ENCODE measurements around the gene HERPUD2.

Gene HERPUD2, protein sequence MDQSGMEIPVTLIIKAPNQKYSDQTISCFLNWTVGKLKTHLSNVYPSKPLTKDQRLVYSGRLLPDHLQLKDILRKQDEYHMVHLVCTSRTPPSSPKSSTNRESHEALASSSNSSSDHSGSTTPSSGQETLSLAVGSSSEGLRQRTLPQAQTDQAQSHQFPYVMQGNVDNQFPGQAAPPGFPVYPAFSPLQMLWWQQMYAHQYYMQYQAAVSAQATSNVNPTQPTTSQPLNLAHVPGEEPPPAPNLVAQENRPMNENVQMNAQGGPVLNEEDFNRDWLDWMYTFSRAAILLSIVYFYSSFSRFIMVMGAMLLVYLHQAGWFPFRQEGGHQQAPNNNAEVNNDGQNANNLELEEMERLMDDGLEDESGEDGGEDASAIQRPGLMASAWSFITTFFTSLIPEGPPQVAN

DNA sequence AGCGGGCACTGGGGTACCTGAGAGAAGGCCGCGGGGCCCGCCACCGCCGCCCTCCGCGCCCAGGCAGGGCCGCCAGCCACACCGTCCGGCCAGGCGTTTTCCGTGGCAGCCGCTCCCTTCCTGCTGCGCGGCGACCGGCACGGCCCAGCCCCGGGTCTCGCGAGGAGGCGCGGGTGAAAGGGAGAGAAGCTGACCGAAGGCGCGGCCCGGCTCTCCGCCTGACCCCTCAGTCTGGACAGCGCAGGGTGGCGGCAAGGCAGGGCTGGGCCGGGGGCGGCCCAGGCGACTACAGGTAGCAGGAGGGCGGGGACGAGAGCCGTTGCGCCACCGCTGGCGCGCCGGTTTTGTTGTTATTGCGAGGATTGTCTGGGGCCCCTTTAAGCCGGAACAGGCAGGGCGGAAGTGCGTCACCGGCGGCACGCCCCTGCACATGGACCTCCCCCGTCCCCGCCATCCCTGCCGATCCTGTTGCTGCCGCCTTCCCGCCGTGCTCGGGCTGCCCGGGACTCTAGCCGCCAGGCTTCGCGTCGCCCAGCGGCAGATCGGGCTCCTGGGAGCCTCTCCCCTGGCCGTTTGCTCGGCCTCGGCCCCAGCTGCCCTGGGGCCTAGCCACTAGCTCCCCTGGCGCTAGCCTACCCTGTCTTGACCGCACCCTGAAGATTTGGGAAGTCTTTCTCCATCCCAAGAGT, at the start of gene HERPUD2:
Gene HERPUD2, minus strand, starts transcription at position 352 of the 689 bp plus-strand sequence. CDS start 805 bp downstream, outside the sequence.
- DNase-seq: peak; percentile 95

DNA sequence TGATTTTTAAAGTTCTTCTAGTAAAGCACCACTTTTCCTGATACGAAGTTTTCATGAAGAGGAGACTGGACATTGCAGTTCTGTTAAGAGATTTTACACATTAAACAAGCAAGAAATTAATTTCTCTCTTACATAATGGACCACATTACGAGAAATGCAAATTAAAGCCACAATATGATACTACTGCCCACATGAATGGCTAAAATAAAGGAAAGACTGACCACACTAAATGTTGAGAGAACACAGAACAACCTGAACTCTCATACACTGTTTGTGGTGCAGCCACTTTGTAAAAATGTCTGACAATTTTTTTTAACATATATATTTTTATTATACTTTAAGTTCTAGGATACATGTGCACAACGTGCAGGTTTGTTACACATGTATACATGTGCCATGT, 44.0 kb upstream of the HERPUD2 start:
- DNase-seq: no peak

DNA sequence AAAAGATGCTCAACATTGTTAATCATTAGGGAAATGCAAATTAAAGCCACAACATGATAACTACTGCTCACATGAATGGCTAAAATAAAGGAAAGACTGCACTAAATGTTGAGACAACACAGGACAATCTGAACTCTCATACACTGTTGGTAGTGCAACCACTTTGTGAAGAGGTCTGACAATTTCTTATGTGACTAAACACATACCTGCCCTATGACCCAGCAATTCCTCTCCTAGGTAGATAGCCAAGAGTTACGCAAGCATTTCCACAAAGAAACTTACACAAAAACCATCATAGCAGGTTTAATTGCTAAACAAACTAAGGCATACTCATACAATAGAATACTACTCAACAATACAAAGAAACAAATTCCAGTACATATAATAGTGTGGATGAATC, 41.8 kb upstream of the HERPUD2 start:
- DNase-seq: no peak

DNA sequence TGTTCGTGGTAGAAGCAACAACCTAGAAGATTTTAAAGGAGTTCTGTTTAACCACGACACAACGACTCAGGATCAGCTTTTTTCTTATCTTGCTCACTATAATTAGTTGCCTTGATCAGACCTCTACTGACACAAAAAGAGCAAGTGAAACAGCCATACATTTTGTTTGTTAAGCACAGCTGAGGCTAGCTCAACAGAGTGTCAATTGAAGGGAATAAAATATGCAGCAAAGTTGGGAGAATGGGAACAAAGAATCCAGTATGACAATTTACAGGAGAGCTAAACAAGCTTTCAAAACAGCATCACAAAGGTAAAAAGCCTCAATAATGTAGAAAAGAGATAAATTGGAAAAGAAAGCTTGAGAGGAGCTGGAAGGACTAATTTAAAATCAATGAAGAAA, 40.5 kb upstream of the HERPUD2 start:
- DNase-seq: no peak

DNA sequence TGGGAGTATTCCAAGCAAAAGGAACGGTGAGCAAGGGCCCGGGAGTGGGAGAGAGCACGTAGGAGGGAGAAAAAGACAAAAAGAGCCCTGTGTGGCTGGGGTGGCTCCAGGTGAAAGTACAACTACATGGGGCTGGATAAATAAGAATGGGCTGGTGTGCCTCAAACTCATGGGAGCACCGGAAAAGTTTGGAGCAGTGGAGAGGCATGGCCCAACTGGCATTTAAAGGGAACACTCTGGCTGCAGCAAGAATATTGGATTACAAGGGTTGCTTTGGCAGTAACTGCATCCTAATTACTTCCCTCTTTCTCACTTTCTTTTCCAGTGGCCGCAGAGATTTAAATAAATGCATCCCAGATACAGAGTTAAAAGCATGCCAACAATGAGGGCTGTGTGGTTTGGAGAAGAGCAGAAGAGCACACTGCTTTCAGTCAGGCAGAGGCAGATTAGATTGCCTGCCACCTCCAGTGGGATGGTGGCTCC, 39.1 kb upstream of the HERPUD2 start:
- no peak for DNase-seq

DNA sequence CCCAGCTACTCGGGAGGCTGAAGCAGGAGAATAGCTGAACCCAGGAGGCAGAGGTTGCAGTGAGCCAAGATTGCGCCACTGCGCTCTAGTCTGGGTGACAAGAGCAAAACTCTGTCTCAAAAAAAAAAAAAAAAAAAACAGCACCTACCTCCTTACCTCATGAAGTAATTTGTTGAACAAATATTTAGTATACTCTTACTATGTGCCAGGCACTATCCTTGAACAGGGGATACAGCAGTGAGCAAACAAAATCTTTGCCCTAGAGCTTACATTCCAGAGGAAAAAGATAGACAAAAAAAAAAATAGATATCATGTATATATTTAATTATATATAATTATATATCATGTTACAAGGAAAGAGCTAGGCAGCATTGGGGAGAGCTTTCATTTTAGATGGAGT, 36.4 kb upstream of the HERPUD2 start:
- no peak for DNase-seq

DNA sequence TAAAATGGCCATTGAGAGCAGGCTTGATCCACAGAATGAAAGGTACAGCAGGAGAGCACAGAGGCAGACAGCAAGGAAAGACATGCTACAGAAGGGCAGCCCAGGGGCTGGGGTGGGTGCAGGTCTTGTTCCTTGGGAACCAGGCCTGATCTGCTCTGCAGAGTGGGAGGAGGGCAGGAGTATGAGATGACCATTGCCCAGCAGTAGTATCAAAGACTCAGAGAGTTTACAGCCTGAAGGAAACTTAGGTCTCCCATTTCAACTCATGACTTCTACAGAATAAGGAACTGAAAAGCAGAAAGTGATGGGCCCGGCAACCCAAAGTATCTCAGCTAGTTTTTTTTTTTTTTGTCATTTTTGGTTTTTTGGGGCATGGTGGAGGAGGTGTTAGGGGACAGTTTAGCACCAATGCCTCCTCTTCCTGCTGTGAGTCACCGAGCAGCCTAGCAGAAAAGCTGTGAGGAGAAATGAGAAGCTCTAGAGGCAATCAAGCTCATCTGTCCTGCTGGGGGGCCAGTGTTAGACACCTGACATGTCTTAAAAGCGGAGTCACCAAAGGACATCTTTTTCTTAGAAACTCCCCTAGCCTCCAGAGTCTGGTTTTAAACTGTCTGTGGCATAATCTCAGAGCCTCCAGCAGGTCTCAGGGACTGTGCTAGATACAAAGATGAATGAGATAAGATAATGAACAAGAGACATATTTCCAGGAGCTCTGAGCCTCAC, 34.3 kb upstream of the HERPUD2 start:
- peak; percentile 38 for DNase-seq

DNA sequence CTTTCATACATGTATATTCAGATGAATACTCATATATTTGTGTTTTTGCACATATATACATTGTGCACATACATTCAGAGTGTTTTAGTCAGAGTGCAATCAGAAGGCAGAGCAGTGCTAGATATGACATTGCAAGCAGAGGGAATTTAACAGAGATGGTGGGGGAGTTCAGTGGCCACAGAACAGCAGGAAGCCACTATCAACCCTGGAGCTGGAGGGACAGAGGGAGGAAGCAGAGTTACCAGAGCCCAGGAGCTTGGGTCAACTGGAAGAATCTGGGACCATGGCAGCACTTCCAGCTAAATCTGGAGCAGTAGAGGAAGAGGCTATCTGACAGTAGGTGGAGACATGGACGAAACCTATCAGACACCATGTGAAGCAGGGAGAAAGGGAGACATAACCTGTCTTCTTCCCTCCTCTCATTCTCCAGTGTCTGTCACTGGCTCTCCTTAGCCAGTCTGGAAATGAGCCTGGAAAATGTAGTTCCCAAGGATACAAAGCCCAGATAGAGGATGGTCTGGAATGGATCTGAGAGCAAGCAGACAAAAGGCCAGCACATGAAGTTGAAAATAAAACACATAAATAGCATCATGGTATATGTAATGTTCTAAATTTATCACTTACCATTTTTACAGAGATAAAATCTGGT, 33.6 kb upstream of the HERPUD2 start:
- DNase-seq: no peak

DNA sequence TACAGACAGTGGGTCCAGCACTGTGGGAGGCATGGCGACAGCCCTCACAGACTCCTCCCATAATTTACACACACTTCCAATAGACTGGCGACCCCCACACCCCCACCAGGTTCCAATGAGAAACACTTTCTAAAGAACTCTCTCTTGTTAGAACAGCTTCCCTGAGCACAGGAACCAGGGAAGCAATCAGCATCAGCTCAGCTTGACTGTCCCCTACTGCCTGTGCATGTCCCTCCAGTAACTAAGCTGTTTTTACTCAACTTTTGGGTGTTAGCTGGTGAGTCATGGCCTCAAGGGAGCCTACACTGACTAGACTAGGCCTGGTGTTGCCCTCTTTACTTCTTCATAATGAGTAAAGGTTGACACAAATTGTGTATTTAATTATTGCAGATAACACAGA, 32.6 kb upstream of the HERPUD2 start:
- DNase-seq: peak; percentile 26

DNA sequence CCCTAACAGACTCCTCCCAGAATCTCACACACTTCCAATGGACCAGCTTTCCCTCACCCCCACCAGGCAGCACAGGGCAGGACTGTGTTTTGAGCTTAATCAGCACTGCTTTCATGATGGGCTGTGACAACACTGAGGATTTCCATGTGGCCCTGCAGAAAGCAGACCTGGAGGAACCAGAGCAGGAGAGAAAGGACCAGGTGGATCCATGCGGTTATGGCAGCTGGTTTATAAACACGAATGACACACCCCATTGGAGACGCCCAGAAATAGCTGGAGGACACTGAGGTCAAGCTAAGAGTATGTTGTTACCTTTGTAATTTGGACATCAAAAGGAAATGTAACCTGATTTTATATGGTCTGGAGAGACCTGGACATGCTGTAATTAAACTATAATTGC, 31.7 kb upstream of the HERPUD2 start:
- no peak for DNase-seq

DNA sequence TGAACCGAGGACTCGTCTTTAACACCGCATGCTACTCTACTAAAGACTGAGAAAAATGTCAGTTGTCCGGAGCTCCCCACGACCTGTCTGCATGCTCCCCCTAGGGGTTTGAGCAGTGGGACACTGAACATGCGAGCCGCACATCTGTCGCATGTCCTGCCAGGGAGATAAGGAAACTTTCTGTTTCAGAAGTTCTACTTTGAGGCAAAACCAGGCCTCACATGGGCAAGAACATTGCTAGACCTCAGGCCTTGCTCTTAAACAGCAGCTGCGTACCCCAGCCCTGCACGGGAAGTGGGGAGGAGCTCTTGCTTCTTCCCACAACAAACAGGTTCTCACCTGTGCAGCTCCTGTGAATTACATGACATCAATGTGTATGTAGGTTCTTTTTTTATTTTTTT, 30.3 kb upstream of the HERPUD2 start:
- peak; percentile 74 for DNase-seq

DNA sequence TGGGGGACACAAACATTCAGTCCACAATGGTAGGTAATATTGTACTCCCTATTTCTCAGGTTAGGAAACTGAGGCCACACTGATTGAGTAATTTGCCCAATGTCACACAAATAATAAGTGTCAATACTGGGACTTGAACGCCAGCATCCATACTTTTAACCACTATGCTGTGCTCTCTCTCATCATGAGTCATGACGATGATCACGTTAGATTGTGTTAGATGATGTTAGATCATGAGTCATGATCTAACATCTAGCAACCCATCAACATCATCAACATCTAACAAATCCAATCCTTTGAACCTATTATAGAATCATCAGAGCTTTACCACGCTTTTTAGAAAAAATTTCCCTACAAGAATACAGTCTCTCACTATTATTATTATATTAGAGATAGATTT, 28.1 kb upstream of the HERPUD2 start:
- DNase-seq: peak; percentile 25

DNA sequence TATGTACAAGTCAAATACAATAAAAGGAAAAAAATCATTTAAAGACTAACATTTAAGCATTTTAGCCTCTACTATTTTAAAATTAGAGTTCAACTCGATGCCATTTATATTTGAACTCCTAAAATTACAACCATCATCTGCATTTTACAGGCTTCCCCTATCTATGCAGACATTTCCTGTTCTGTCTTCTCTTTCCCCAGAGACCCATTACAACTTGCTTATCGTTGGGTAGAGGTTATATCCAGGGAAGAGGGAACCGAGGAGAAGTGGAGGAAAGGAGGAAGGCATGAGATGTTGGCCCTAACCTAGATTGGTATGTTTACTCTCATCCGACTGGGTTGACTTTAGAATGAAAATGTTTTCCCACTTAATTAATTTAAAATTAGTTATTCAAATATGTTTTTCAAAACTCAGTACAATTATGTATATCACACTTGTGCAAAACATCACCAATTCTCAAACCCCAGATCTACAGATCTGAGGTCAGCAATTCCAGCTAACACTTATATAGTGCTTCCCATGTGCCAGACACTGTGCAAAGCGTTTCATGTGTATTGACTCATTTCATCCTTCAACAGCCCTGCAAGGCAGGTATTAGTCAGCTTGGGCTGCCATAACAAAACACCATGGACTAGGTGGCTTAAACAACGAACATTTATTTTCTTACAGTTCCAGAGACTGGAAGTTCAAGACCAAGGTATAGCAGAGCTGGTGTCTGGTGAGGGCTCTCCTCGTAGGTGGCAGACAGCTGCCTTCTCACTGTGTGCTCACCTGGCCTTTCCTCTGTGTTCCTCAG, 27.3 kb upstream of the HERPUD2 start:
- peak; percentile 7 for DNase-seq

DNA sequence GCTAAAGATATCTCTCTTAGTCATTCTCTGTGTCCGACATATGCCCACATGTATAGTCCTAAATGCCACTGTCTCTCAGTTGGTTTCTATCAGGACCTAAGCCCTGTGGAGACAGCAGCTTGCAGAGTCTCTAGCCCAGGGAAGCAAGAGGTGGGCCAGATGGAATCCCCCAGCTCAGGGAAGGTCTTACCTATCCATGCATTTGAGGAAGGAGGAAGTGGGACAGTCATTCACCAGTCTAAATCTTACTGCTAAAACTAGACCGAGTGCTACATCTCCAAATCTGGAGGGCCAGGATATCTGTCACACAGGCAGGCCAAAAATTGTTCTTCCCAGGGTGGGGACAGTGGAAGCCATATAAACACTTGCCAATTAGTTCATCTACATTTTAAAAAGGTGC, 26.4 kb upstream of the HERPUD2 start:
- DNase-seq: no peak

DNA sequence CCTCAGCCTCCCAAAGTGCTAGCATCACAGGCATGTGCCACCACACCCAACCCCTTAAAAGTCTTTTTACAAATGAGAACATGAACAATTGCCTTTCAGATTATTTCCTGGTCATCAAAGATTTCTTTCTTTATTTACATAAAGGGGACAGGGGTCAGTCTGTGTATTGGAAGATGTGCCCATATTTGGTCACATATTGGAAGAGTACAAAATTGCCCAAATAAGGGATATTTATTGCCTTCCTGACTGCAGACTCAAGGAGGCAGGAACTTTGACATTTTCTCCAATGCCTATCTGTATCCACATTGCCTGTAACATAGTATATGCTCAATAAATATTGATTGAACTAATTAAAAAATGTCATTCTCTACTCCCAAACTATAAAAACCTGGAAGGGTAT, 25.9 kb upstream of the HERPUD2 start:
- no peak for DNase-seq

DNA sequence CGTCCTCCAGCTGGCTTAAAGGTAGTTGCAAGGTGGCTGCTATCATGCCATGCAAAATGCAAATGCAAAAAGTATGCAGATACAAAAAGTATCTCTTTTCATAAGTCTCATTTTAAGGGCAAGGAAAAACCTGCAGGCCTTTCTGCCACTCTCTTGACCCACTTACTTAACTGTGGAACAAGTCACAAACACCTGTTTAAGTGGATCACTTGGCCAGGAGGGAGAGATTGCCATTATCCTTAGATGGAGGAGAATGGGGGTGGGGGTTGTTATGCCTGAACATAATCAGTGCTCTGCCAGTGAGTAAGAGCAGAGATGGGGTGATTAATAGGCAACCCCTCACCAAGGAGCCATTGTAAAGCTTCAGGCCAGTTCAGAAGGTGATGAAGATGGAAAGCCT, 25.1 kb upstream of the HERPUD2 start:
- DNase-seq: no peak

DNA sequence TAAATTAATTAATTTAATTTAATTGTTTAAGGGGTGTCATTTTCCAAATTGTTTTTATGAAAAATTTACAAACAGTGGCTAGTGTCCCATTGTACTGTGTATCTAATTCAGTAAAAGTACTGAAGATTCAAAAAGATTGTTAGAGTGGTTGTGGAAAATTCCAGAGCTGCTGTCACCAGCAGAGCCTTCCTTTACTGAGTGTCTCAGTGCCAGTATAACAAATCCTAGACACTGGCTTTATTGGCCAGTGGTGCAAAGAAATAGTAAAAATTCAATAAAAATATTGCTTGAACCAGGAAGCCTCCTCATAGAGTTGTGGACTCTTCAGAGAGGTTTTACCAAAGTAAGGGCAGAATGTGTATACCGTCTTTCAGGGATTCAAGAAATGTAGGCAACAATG, 23.1 kb upstream of the HERPUD2 start:
- DNase-seq: no peak

DNA sequence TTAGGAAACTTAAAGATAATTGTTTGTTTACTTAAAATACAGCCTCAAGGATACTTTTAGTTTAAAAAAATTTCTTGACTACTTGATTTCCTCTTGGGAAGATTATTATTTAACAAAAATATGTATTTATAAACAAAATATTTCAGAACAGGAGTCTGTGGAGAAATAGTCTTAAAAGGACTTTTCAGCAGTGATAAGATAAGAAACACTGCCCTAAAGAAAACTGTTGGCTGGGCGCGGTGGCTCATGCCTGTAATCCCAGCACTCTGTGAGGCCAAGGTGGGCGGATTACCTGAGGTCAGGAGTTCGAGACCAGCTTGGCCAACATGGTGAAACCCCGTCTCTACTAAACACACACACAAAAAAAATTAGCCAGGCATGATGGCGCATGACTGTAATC, 22.6 kb upstream of the HERPUD2 start:
- no peak for DNase-seq

DNA sequence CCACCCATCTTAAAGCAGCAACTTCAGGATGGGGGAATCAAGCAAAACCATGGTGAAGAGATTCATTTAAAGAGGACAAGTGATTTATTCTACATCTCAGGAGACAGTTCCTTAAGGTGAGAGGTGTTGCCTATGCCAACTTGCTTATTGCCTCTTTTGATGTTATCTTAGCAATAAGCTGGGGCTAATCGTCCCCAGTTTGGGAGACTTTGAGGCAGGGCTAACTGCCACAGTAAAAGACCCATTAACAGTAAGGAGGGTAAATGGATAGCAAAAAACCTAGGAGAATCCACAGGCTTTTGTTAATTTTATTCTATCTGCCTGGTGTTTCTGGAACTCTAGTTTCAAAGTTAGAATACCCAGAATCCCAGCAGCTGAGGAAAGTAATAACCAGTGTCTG, 22.1 kb upstream of the HERPUD2 start:
- no peak for DNase-seq

DNA sequence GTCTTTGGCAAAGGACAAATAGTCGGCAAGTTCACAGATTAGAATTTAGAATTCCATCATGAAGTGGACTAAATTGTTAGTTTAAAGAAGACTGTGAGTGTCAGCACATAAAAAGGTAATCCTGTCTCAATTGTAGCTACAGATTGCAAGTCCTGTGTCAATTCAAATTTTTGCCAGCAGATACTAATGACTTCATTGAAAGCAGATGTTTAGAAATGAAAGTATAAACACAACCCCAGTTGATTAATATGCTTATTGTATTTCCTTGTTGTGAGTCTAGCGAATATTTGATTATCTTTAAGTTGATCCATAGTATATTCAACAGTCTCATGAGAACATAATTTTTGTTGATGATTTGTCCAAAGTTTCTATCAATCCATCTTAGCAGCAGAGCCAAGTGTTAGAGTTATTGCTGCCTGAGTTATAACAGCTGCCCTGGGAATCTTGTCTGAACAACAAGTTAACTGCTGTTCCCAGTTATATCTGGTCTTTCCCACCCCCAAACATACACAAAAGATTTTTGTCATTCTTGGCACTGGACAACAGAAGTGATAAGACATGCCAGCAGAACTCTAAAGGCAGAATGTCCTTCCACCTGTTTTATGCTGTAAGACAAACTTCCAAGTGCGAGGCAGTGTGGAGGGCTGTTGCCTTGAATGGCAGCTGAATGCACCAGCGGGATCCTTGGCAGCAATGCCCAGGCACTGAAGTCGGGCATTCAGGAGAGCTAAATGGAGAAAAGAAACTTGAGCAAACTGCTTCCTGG, 21.3 kb upstream of the HERPUD2 start:
- DNase-seq: no peak

DNA sequence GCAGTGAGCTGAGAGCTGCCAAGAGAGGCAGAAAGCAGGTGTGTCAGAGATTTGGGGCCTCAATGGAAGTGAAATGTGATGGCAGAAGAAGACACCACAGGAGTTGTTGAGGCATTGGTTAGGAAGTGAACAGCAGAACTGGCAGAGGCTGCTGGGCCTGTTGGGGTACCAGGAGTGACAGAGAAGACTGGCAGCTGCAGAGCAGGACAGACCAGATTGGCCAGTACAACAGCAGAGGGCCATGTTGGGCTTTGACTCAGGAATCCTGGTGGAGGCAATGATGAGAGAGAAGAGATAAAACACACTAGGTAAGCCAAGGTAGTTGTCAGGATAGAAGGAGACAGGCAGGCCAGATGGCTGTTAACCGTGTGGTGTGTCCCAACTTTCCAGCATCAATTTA, 19.9 kb upstream of the HERPUD2 start:
- DNase-seq: no peak

DNA sequence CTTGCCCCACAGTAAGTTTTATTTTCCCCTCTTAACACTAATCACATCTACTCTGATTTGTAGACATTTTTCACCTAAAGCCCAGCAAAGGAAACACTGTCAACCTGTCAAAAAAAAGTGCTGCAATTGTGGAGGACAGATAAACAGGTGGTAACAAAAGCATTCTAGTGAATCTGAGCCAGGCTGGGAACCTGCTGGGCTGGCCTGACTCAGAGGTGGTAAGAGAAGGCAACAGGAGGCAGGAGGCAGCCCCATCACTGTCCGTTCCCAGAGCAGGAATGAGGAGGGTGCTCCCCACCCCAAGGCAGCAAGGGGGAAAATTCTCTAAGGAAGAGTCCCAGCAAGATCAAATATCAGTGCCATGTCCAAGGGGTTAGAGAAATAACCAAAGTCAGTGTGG, 19.5 kb upstream of the HERPUD2 start:
- no peak for DNase-seq

Data from CD4-positive, alpha-beta T cell treated with Interleukin-17A for 4 hours (primary cell).